ENCODE results near the gene HACD2. TPM values are rescaled to one million over a fixed set of nuclear protein-coding genes. Genes with fewer than 3 reads are reported as not detected.

The HACD2 gene
- polyA plus RNA-seq, 1 experiment = 29.8 TPM

- POLR2A ChIA-PET = no interaction called here
- CTCF ChIA-PET = no interaction called here
These were observed 73.8 kb downstream of the HACD2 start for GRCh38 chr3:123511084-123511483.

GRCh38 chr3:123508178-123508577 lies 76.7 kb downstream of the HACD2 start:
- no peak for DNase-seq (ENCODE audit: low read depth)
- ChIA-PET CTCF (interaction anchor here (0.9 to 1.1 kb wide), 2 partner anchors 11 to 19 kb away, joined by 3 read pairs; no protein-coding TSS in a partner anchor), POLR2A (no interaction called here)
- H3K4me3 ChIP-seq (ENCODE audit: low read depth, low read length) = no peak overlapping the region
- TF ChIP-seq CTCF (IDR thresholded peaks at IDR 0.05; ENCODE audit: insufficient read depth, low read depth, low read length) = no peak
- H3K27me3 ChIP-seq (ENCODE audit: control insufficient read depth, insufficient read depth, low read length) = no peaks in the 10 kb centered on the region
- H3K36me3 ChIP-seq (ENCODE audit: control insufficient read depth, insufficient read depth, low read length) = no peaks in the 10 kb centered on the region; the same call in 1 of the 2 replicates

More at GRCh38 chr3:123511084-123511483, 73.8 kb downstream of the HACD2 start:
- Histone ChIP-seq H3K27me3 (ENCODE audit: control insufficient read depth, insufficient read depth, low read length) (no peaks in the 10 kb centered on the region), H3K36me3 (ENCODE audit: control insufficient read depth, insufficient read depth, low read length) (no peaks in the 10 kb centered on the region; the same call in 1 of the 2 replicates), H3K4me3 (ENCODE audit: low read depth, low read length) (no peak overlapping the region)
- no peak for DNase-seq (ENCODE audit: low read depth)
- TF ChIP-seq CTCF (IDR thresholded peaks at IDR 0.05; ENCODE audit: insufficient read depth, low read depth, low read length) = no peak

- ChIA-PET POLR2A (no interaction called here), CTCF (interaction anchor here (1.2 kb wide), 1 partner anchor 17 kb away, joined by 4 read pairs; no protein-coding TSS in a partner anchor)
- no peak for TF ChIP-seq CTCF (IDR thresholded peaks at IDR 0.05; ENCODE audit: insufficient read depth, low read depth, low read length)
- Histone ChIP-seq H3K27me3 (ENCODE audit: control insufficient read depth, insufficient read depth, low read length) (no peaks in the 10 kb centered on the region), H3K36me3 (ENCODE audit: control insufficient read depth, insufficient read depth, low read length) (no peaks in the 10 kb centered on the region; the same call in 1 of the 2 replicates), H3K4me3 (ENCODE audit: low read depth, low read length) (no peak overlapping the region)
- DNase-seq (ENCODE audit: low read depth) = no peak
These were observed 79.0 kb downstream of the HACD2 start for GRCh38 chr3:123505820-123506219.

- ChIA-PET POLR2A (no interaction called here), CTCF (interaction anchor here (1.4 to 2.6 kb wide), 2 partner anchors 13 to 26 kb away, joined by 4 to 7 read pairs; no protein-coding TSS in a partner anchor)
- no peak for DNase-seq (ENCODE audit: low read depth)
- Histone ChIP-seq H3K27me3 (ENCODE audit: control insufficient read depth, insufficient read depth, low read length) (no peaks in the 10 kb centered on the region), H3K4me3 (ENCODE audit: low read depth, low read length) (no peak overlapping the region), H3K36me3 (ENCODE audit: control insufficient read depth, insufficient read depth, low read length) (no peaks in the 10 kb centered on the region; the same call in 1 of the 2 replicates)
- TF ChIP-seq CTCF (IDR thresholded peaks at IDR 0.05; ENCODE audit: insufficient read depth, low read depth, low read length) = no peak
These were observed 81.7 kb downstream of the HACD2 start for GRCh38 chr3:123503203-123503602.

GRCh38 chr3:123499322-123499721 lies 85.5 kb downstream of the HACD2 start:
- Histone ChIP-seq H3K27me3 (ENCODE audit: control insufficient read depth, insufficient read depth, low read length) (no peaks in the 10 kb centered on the region), H3K4me3 (ENCODE audit: low read depth, low read length) (no peak overlapping the region), H3K36me3 (ENCODE audit: control insufficient read depth, insufficient read depth, low read length) (peaks cover 2% of the 10 kb centered on the region)
- no peak for TF ChIP-seq CTCF (IDR thresholded peaks at IDR 0.05; ENCODE audit: insufficient read depth, low read depth, low read length)
- DNase-seq (ENCODE audit: low read depth) = peak; percentile 24
- ChIA-PET POLR2A (no interaction called here), CTCF (no interaction called here)

Data from BJ (cell line).